H9 (cell line): ENCODE measurements around the gene GALNT9. TPM values are rescaled to one million over a fixed set of nuclear protein-coding genes. Genes with fewer than 3 reads are reported as not detected.

ENCODE experiments used
- DNase-seq: peaks from one replicate; pipeline ENCODE4 v3.0.0-alpha.2; 2017
- H2AFZ ChIP-seq: one replicate; pipeline ENCODE4 v1.6.1; 2013; ENCODE audit warnings: mild to moderate bottlenecking, low read length, control low read depth, moderate library complexity
- H2AK5ac ChIP-seq: 2 replicates; pipeline ENCODE4 v1.6.1; 2013; ENCODE audit warnings: low read length, control low read depth, mixed read lengths; ENCODE audit not compliant: insufficient read length
- H2BK120ac ChIP-seq: one replicate; pipeline ENCODE4 v1.6.1; 2013; ENCODE audit warnings: low read depth, mild to moderate bottlenecking, low read length, control low read depth, inconsistent platforms; ENCODE audit not compliant: poor library complexity, severe bottlenecking
- H2BK12ac ChIP-seq: 2 replicates; pipeline ENCODE4 v1.6.1; 2013; ENCODE audit warnings: low read length, control low read depth, mixed read lengths, low read depth; ENCODE audit not compliant: insufficient read length
- H2BK15ac ChIP-seq: 2 replicates; pipeline ENCODE4 v1.6.1; 2013; ENCODE audit warnings: low read depth, low read length, control low read depth
- H2BK20ac ChIP-seq: one replicate; pipeline ENCODE4 v1.6.1; 2013; ENCODE audit warnings: low read depth, mild to moderate bottlenecking, low read length, control low read depth, inconsistent platforms; ENCODE audit not compliant: poor library complexity, severe bottlenecking
- H2BK5ac ChIP-seq: 2 replicates; pipeline ENCODE4 v1.6.1; 2013; ENCODE audit warnings: low read length, control low read depth, mixed read lengths; ENCODE audit not compliant: insufficient read length
- H3K14ac ChIP-seq: 2 replicates; pipeline ENCODE4 v1.6.1; 2013; ENCODE audit warnings: low read length, control low read depth; ENCODE audit not compliant: insufficient read depth
- H3K18ac ChIP-seq: 2 replicates; pipeline ENCODE4 v1.6.1; 2013; ENCODE audit warnings: low read depth, mild to moderate bottlenecking, mixed read lengths, low read length, control low read depth; ENCODE audit not compliant: insufficient read length
- H3K23ac ChIP-seq: 2 replicates; pipeline ENCODE4 v1.6.1; 2013; ENCODE audit warnings: low read length, control low read depth, mixed read lengths, low read depth; ENCODE audit not compliant: insufficient read length
- H3K23me2 ChIP-seq: 2 replicates; pipeline ENCODE4 v1.6.1; 2013; ENCODE audit warnings: low read depth, mild to moderate bottlenecking, mixed read lengths, low read length, control low read depth; ENCODE audit not compliant: insufficient read length, poor library complexity, severe bottlenecking
- H3K27ac ChIP-seq: 2 replicates; pipeline ENCODE4 v1.5.1; 2013; ENCODE audit warnings: low read length, control low read depth, mixed read lengths, low read depth; ENCODE audit not compliant: insufficient read length
- H3K27me3 ChIP-seq: 2 replicates; pipeline ENCODE4 v1.6.1; 2013; ENCODE audit warnings: low read length, control low read depth, inconsistent platforms; ENCODE audit not compliant: insufficient read depth
- H3K4ac ChIP-seq: 2 replicates; pipeline ENCODE4 v1.6.1; 2013; ENCODE audit warnings: low read depth, mild to moderate bottlenecking, control low read depth, inconsistent platforms, low read length, moderate library complexity
- H3K4me1 ChIP-seq: 2 replicates; pipeline ENCODE4 v1.6.1; 2013; ENCODE audit warnings: low read length, control low read depth, inconsistent platforms; ENCODE audit not compliant: insufficient read depth
- H3K4me2 ChIP-seq: 2 replicates; pipeline ENCODE4 v1.6.1; 2013; ENCODE audit warnings: low read length, control low read depth, mixed read lengths; ENCODE audit not compliant: insufficient read length, insufficient read depth
- H3K56ac ChIP-seq: 2 replicates; pipeline ENCODE4 v1.6.1; 2013; ENCODE audit warnings: low read depth, mild to moderate bottlenecking, mixed read lengths, low read length, control low read depth; ENCODE audit not compliant: insufficient read length
- H3K79me1 ChIP-seq: 2 replicates; pipeline ENCODE4 v1.6.1; 2013; ENCODE audit warnings: low read depth, mild to moderate bottlenecking, moderate library complexity, low read length, control low read depth, inconsistent platforms; ENCODE audit not compliant: insufficient read depth, poor library complexity, severe bottlenecking
- H3K79me2 ChIP-seq: 2 replicates; pipeline ENCODE4 v1.6.1; 2013; ENCODE audit warnings: low read length, control low read depth, inconsistent platforms; ENCODE audit not compliant: insufficient read depth
- H3K9ac ChIP-seq: 2 replicates; pipeline ENCODE4 v1.6.1; 2013; ENCODE audit warnings: low read length, control low read depth, mixed read lengths; ENCODE audit not compliant: insufficient read length; ENCODE audit errors: extremely low read depth
- H3K9me3 ChIP-seq: one replicate; pipeline ENCODE4 v1.6.1; 2013; ENCODE audit warnings: low read depth, low read length, inconsistent platforms; ENCODE audit not compliant: control insufficient read depth
- H3T11ph ChIP-seq: one replicate; pipeline ENCODE4 v1.6.1; 2013; ENCODE audit warnings: mild to moderate bottlenecking, low read length, control low read depth, inconsistent platforms
- H4K20me1 ChIP-seq: one replicate; pipeline ENCODE4 v1.6.1; 2013; ENCODE audit not compliant: control insufficient read depth, insufficient read length, insufficient read depth
- H4K5ac ChIP-seq: 2 replicates; pipeline ENCODE4 v1.6.1; 2013; ENCODE audit warnings: low read depth, mild to moderate bottlenecking, mixed read lengths, low read length, control low read depth; ENCODE audit not compliant: insufficient read length
- H4K8ac ChIP-seq: replicated peaks from 2 replicates; pipeline ENCODE4 v1.6.1; 2013; ENCODE audit warnings: low read length, control low read depth, mixed read lengths, low read depth; ENCODE audit not compliant: insufficient read length
- H4K91ac ChIP-seq: 2 replicates; pipeline ENCODE4 v1.6.1; 2013; ENCODE audit warnings: low read depth, mild to moderate bottlenecking, moderate library complexity, mixed read lengths, low read length, control low read depth; ENCODE audit not compliant: insufficient read length
- H3K27ac Mint-ChIP-seq, 3 experiments: 2 replicates in 2 of 3; 3 replicates in 1 of 3; pipeline ENCODE4 v1.8.0; 2020 to 2021; ENCODE audit warnings: mixed read lengths in 3 of 3, mild to moderate bottlenecking in 1 of 3, moderate library complexity in 1 of 3
- H3K27me3 Mint-ChIP-seq: 2 replicates; pipeline ENCODE4 v1.8.0; 2021; ENCODE audit warnings: low read depth, mild to moderate bottlenecking, moderate library complexity, mixed read lengths
- H3K36me3 Mint-ChIP-seq, 3 experiments: 2 replicates in 2 of 3; 3 replicates in 1 of 3; pipeline ENCODE4 v1.8.0; 2020 to 2021; ENCODE audit warnings: low read depth in 3 of 3, mixed read lengths in 3 of 3; ENCODE audit not compliant: insufficient read depth in 1 of 3
- H3K4me1 Mint-ChIP-seq, 2 experiments: 2 replicates each; pipeline ENCODE4 v1.8.0; 2020; ENCODE audit warnings: mixed read lengths in 2 of 2
- H3K4me3 Mint-ChIP-seq, 2 experiments: 2 replicates in 1 of 2; 3 replicates in 1 of 2; pipeline ENCODE4 v1.8.0; 2020 to 2021; ENCODE audit warnings: mild to moderate bottlenecking in 2 of 2, mixed read lengths in 2 of 2, moderate library complexity in 1 of 2
- H3K9me3 Mint-ChIP-seq, 2 experiments: 2 replicates in 1 of 2; 3 replicates in 1 of 2; pipeline ENCODE4 v1.8.0; 2020; ENCODE audit warnings: mild to moderate bottlenecking in 2 of 2, mixed read lengths in 2 of 2, moderate library complexity in 1 of 2
- CTCF ChIP-seq: fragments of 200-600 bp; sonication (generic); conservative IDR thresholded peaks from 3 replicates; pipeline ENCODE4 v1.8.0; 2021; ENCODE audit warnings: antibody characterized with exemption, mild to moderate bottlenecking
- WGBS: extraction: QIAGEN DNeasy Blood & Tissue Kit; methylation state at CpG from one replicate; pipeline ENCODE4 v1.1.7; 2013; ENCODE audit warnings: missing lambda C conversion rate, low lambda C conversion rate, mixed read lengths; ENCODE audit not compliant: insufficient read length; ENCODE audit errors: extremely low coverage; 5-methylcytosine and 5-hydroxymethylcytosine counted together
- total RNA-seq: library from RNA; stranded (reverse); gene quantifications from 2 replicates; pipeline ENCODE4 v1.2.1, GENCODE V29; 2021

The GALNT9 gene
- total RNA-seq, 1 experiment from 2014 or later = 0.35 TPM

- H3K27me3 ChIP-seq = no peaks in the 10 kb centered on the region; the same call in 1 of the 2 replicates
- no peak overlapping the region for H3K23ac ChIP-seq
- TF ChIP-seq CTCF = no peak
- no peak overlapping the region for H2BK20ac ChIP-seq
- H3K9ac ChIP-seq = no peak overlapping the region
- peaks cover 3% of the 10 kb centered on the region for H4K20me1 ChIP-seq
- no peak overlapping the region for H3K4ac ChIP-seq
- Mint-ChIP-seq H3K9me3 (peaks cover 0 to 3% of the 10 kb centered on the region in 2 experiments; a peak in 1 of 5 replicates), H3K27me3 (peaks cover 79% of the 10 kb centered on the region), H3K36me3 (no peaks in the 10 kb centered on the region), H3K4me1 (peaks cover 3 to 5% of the 10 kb centered on the region in 2 experiments; a peak in 3 of 4 replicates), H3K4me3 (no peak overlapping the region), H3K27ac (peak overlapping the region in 1 of 3 experiments; percentile 59; a peak in 1 of 7 replicates)
- no peaks in the 10 kb centered on the region for H3K79me2 ChIP-seq
- no peak overlapping the region for H3K4me2 ChIP-seq
- H3K56ac ChIP-seq = no peak overlapping the region
- H3K4me1 ChIP-seq = no peaks in the 10 kb centered on the region
- H4K91ac ChIP-seq = no peak overlapping the region
- no peak overlapping the region for H3T11ph ChIP-seq
- H4K5ac ChIP-seq = no peak overlapping the region
- no peak overlapping the region for H2BK15ac ChIP-seq
- no peak overlapping the region for H2BK120ac ChIP-seq
- H3K79me1 ChIP-seq = no peaks in the 10 kb centered on the region
- no peak overlapping the region for H2BK5ac ChIP-seq
- H4K8ac ChIP-seq = no peak overlapping the region
- DNase-seq = no peak
- H3K23me2 ChIP-seq = no peaks in the 10 kb centered on the region
- WGBS = no CpG with 5 or more reads among the region's 19 CpGs
- H3K27ac ChIP-seq = no peak overlapping the region
- no peak overlapping the region for H2BK12ac ChIP-seq
- no peak overlapping the region for H3K18ac ChIP-seq
- no peaks in the 10 kb centered on the region for H3K9me3 ChIP-seq
- H3K14ac ChIP-seq = no peak overlapping the region
- H2AK5ac ChIP-seq = no peak overlapping the region
- no peak overlapping the region for H2AFZ ChIP-seq
Measured at GRCh38 chr12:132176385-132176919, 152.9 kb downstream of the GALNT9 start.
